ENCODE data around the gene BCAR1.

BCAR1 gene

DNA sequence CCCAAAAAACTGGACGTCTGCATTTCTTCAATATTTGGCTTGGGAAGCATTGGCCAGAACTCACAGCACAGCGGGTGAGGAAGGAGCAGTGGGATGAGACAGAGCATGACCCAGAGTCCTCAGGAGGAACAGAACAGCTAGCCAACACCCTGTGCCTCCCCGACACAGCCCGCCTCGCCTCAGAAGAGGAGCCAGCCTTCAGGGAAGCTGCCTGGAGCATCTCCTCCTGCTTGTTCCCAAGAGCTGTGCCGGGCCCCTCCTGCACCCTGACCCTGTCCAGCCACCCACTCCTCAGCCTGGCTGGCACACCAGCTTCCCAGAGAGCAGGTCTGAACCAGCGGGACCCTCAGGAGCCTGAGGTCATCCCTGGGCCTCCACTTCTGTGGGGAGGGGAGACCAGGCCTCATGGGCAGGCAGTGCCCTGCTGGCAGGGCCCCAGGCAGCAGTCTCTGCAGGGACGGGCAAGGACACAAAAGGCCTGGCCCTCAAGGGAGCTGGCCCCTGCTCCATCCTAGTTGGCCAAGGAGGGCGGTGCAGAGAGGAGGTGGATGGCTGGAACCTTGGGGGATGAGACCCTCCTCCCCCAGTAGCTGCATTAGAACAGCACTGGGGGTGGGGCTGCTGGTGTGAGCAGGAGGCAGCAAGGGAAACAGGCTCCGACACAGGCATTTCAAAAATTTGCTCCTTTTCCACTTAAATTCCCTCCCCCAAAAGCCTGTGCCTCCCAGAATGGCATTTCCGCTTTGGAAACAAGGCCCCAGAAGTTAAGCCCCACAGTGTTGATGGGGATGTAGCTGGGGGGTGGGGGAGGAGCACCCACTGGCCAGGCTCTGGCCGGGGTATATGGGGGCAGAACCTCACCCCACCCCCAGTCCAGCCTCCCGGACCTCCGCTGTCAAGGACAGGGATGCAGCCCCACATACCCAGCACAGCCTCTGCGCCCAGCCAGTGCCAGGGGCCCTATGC lies 1.8 kb upstream of the BCAR1 start:
- TF ChIP-seq GATA3 (IDR thresholded peaks at IDR 0.05; ENCODE audit: low read depth, low read length) = no peak
- TF ChIP-seq GATA2 (IDR thresholded peaks at IDR 0.05; ENCODE audit: low read depth, low read length) = no peak

- TF ChIP-seq GATA3 (IDR thresholded peaks at IDR 0.05; ENCODE audit: low read depth, low read length) = no peak
- no peak for TF ChIP-seq GATA2 (IDR thresholded peaks at IDR 0.05; ENCODE audit: low read depth, low read length)
These were observed 833 bp upstream of the BCAR1 start for GRCh38 chr16:75252049-75252864.

- TF ChIP-seq GATA2 (IDR thresholded peaks at IDR 0.05; ENCODE audit: low read depth, low read length) (no peak), GATA3 (IDR thresholded peaks at IDR 0.05; ENCODE audit: low read depth, low read length) (no peak)
These were observed 580 bp downstream of the BCAR1 start for GRCh38 chr16:75250809-75251279.

GRCh38 chr16:75250089-75250808 lies 1.2 kb downstream of the BCAR1 start:
- no peak for TF ChIP-seq GATA2 (IDR thresholded peaks at IDR 0.05; ENCODE audit: low read depth, low read length)
- no peak for TF ChIP-seq GATA3 (IDR thresholded peaks at IDR 0.05; ENCODE audit: low read depth, low read length)

DNA sequence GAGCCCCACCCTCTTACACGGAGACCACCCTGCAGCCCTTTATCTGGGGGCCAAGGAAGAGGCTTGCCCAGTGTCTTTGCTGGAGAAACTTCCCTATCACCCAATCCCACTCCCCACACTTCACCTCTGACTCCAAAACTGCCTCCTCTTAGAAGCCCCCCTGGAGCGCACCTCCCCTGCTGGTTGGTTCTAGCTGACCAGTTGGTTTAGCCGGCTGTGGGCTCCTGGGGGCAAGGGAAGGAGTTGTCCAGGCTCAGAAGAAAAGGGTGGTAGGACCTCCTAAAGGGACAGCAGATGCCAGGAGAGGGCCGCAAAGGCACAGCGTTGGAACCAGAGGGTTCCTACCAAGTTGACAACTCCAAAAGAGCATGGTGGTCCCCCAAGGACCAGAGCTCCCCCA lies 2.0 kb downstream of the BCAR1 start:
- TF ChIP-seq GATA2 (IDR thresholded peaks at IDR 0.05; ENCODE audit: low read depth, low read length) (no peak), GATA3 (IDR thresholded peaks at IDR 0.05; ENCODE audit: low read depth, low read length) (no peak)

- TF ChIP-seq GATA2 (IDR thresholded peaks at IDR 0.05; ENCODE audit: low read depth, low read length) (no peak), GATA3 (IDR thresholded peaks at IDR 0.05; ENCODE audit: low read depth, low read length) (no peak)
These were observed 2.7 kb downstream of the BCAR1 start for GRCh38 chr16:75248536-75249380.

GRCh38 chr16:75248142-75248535 lies 3.3 kb downstream of the BCAR1 start:
- no peak for TF ChIP-seq GATA3 (IDR thresholded peaks at IDR 0.05; ENCODE audit: low read depth, low read length)
- TF ChIP-seq GATA2 (IDR thresholded peaks at IDR 0.05; ENCODE audit: low read depth, low read length) = no peak

DNA sequence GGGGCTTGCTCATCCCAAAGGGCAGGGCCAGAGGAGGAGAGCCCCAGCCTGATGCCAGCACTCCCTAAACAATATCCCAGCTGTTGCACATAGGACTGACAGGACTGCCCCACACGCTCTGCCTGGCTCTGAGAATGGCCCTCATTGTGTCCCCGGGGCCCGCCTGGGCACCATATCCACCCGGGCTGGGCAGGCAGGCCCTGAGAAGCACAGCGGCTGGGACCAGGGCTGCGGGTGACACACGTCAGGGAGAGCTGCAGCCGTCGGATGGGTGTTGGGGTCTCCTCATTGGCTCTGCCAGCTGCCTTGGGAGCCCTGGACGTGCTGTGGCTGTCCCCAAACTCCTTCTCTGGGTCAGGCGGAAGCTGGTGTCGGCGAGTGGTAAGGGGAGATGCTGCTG lies 4.2 kb downstream of the BCAR1 start:
- no peak for TF ChIP-seq GATA3 (IDR thresholded peaks at IDR 0.05; ENCODE audit: low read depth, low read length)
- TF ChIP-seq GATA2 (IDR thresholded peaks at IDR 0.05; ENCODE audit: low read depth, low read length) = no peak

GRCh38 chr16:75246504-75247205 lies 4.8 kb downstream of the BCAR1 start:
- TF ChIP-seq GATA3 (IDR thresholded peaks at IDR 0.05; ENCODE audit: low read depth, low read length) = no peak
- TF ChIP-seq GATA2 (IDR thresholded peaks at IDR 0.05; ENCODE audit: low read depth, low read length) = no peak

- TF ChIP-seq GATA2 (IDR thresholded peaks at IDR 0.05; ENCODE audit: low read depth, low read length) (no peak), GATA3 (IDR thresholded peaks at IDR 0.05; ENCODE audit: low read depth, low read length) (no peak)
These were observed 6.3 kb downstream of the BCAR1 start for GRCh38 chr16:75244844-75245758.

GRCh38 chr16:75244225-75244809 lies 7.1 kb downstream of the BCAR1 start:
- TF ChIP-seq GATA2 (IDR thresholded peaks at IDR 0.05; ENCODE audit: low read depth, low read length) (no peak), GATA3 (IDR thresholded peaks at IDR 0.05; ENCODE audit: low read depth, low read length) (no peak)
